Measurements from ENCODE around the gene CEP89. TPM values are rescaled to one million over a fixed set of nuclear protein-coding genes. Genes with fewer than 3 reads are reported as not detected.

The CEP89 gene
- total RNA-seq, 1 experiment from 2014 or later: 39.9 TPM

DNA sequence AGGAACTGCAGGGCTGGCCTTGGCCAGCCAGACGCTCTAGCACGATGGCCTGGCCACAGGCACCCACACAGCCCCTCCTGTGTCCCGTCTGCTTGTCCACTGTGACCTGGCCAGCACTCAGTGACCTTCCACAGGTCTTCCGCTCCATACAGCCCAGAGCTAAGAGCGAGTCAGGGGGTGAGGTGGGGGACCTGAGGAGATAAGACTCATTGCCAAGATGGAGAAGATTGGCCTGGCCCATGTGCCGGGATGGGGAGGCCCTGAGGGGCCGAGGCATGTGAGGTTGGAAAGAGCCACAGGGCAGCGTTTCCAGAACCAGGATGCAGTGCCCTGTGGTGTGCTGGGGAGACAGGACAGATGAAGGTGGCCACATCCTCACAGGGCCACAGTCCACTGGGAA is 92.0 kb downstream of the CEP89 start:
- intact Hi-C loops (cut with micrococcal nuclease; ENCODE audit: unreplicated experiment): no loop called here

DNA sequence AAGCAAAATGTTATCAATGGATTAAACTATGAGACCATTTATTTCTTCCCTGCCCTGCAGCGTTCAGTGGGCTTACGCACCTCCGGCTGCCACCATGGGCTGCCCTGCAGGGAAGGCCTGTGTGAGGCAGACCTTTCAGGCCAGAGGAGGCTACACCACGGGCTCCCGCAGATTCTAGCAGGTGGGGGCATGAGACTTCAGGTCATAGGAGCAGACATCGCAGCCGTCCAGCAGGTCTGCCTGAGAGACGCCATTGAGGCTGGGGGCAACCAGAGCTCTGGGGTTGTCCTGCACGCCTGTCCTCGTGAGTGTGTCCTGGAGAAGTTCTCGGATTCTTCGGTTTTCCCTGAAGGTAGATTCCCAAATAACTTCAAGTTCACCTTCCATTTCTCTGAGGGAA is 92.8 kb downstream of the CEP89 start:
- POLR2A ChIA-PET: interaction anchor here (0.6 kb wide), 1 partner anchor 19 kb away, joined by 5 read pairs; no protein-coding TSS in a partner anchor
- H3K36me3 ChIP-seq (ENCODE audit: control insufficient read depth, insufficient read depth, low read length): no peaks in the 10 kb centered on the region
- intact Hi-C loops (cut with micrococcal nuclease; ENCODE audit: unreplicated experiment): no loop called here
- no TSS peak for BruUV-seq (replicated peaks)
- DNase-seq (ENCODE audit: low read depth, low spot score) (no peak), ATAC-seq (no peak)
- no peak overlapping the region for H3K4me3 ChIP-seq (ENCODE audit: low read depth in 2 of 2, low read length in 2 of 2)
- no peaks in the 10 kb centered on the region for H3K27me3 ChIP-seq (ENCODE audit: control insufficient read depth, insufficient read depth, low read length)
- H3K27ac ChIP-seq (ENCODE audit: low read length): no peak overlapping the region
- in situ Hi-C loops (cut with HindIII; ENCODE audit: low pct_unique_long_range_greater_than_20kb, low sequenced_read_pairs): no loop called here
- H3K9me3 ChIP-seq (ENCODE audit: control insufficient read depth, insufficient read depth, low read depth, low read length): no peaks in the 10 kb centered on the region
- CTCF ChIA-PET: no interaction called here
- TF ChIP-seq, protein P1, sequence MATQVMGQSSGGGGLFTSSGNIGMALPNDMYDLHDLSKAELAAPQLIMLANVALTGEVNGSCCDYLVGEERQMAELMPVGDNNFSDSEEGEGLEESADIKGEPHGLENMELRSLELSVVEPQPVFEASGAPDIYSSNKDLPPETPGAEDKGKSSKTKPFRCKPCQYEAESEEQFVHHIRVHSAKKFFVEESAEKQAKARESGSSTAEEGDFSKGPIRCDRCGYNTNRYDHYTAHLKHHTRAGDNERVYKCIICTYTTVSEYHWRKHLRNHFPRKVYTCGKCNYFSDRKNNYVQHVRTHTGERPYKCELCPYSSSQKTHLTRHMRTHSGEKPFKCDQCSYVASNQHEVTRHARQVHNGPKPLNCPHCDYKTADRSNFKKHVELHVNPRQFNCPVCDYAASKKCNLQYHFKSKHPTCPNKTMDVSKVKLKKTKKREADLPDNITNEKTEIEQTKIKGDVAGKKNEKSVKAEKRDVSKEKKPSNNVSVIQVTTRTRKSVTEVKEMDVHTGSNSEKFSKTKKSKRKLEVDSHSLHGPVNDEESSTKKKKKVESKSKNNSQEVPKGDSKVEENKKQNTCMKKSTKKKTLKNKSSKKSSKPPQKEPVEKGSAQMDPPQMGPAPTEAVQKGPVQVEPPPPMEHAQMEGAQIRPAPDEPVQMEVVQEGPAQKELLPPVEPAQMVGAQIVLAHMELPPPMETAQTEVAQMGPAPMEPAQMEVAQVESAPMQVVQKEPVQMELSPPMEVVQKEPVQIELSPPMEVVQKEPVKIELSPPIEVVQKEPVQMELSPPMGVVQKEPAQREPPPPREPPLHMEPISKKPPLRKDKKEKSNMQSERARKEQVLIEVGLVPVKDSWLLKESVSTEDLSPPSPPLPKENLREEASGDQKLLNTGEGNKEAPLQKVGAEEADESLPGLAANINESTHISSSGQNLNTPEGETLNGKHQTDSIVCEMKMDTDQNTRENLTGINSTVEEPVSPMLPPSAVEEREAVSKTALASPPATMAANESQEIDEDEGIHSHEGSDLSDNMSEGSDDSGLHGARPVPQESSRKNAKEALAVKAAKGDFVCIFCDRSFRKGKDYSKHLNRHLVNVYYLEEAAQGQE (IDR thresholded peaks at IDR 0.05; ENCODE audit: insufficient read depth in 1 of 2, low read depth in 2 of 2, low read length in 1 of 2): no peak
- TF ChIP-seq TCF7L2 (IDR thresholded peaks at IDR 0.05; ENCODE audit: low read depth, low read length) (no peak), POLR2AphosphoS5 (IDR thresholded peaks at IDR 0.05; ENCODE audit: low read depth, low read length) (no peak), SIN3A (IDR thresholded peaks at IDR 0.05; ENCODE audit: borderline replicate concordance, insufficient read depth, low read depth, low read length) (no peak)
- TF ChIP-seq, protein P2, sequence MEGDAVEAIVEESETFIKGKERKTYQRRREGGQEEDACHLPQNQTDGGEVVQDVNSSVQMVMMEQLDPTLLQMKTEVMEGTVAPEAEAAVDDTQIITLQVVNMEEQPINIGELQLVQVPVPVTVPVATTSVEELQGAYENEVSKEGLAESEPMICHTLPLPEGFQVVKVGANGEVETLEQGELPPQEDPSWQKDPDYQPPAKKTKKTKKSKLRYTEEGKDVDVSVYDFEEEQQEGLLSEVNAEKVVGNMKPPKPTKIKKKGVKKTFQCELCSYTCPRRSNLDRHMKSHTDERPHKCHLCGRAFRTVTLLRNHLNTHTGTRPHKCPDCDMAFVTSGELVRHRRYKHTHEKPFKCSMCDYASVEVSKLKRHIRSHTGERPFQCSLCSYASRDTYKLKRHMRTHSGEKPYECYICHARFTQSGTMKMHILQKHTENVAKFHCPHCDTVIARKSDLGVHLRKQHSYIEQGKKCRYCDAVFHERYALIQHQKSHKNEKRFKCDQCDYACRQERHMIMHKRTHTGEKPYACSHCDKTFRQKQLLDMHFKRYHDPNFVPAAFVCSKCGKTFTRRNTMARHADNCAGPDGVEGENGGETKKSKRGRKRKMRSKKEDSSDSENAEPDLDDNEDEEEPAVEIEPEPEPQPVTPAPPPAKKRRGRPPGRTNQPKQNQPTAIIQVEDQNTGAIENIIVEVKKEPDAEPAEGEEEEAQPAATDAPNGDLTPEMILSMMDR (IDR thresholded peaks at IDR 0.05): no peak
- H3K4me1 ChIP-seq (ENCODE audit: control insufficient read depth, insufficient read depth, low read length): 0 out of 2 replicates have a peak, but pooled peaks cover 2% of the 10 kb centered on the region

More for the DNA sequence above, 92.0 kb downstream of the CEP89 start:
- in situ Hi-C loops (cut with HindIII; ENCODE audit: low pct_unique_long_range_greater_than_20kb, low sequenced_read_pairs): no loop called here
- Histone ChIP-seq H3K27ac (ENCODE audit: low read length) (no peak overlapping the region), H3K27me3 (ENCODE audit: control insufficient read depth, insufficient read depth, low read length) (no peaks in the 10 kb centered on the region), H3K9me3 (ENCODE audit: control insufficient read depth, insufficient read depth, low read depth, low read length) (no peaks in the 10 kb centered on the region), H3K4me1 (ENCODE audit: control insufficient read depth, insufficient read depth, low read length) (0 out of 2 replicates have a peak, but pooled peaks cover 2% of the 10 kb centered on the region), H3K4me3 (ENCODE audit: low read depth in 2 of 2, low read length in 2 of 2) (no peak overlapping the region), H3K36me3 (ENCODE audit: control insufficient read depth, insufficient read depth, low read length) (no peaks in the 10 kb centered on the region)
- BruUV-seq (replicated peaks): no TSS peak
- TF ChIP-seq SIN3A (IDR thresholded peaks at IDR 0.05; ENCODE audit: borderline replicate concordance, insufficient read depth, low read depth, low read length) (no peak), POLR2AphosphoS5 (IDR thresholded peaks at IDR 0.05; ENCODE audit: low read depth, low read length) (no peak), TCF7L2 (IDR thresholded peaks at IDR 0.05; ENCODE audit: low read depth, low read length) (no peak)
- TF ChIP-seq, protein P2 (IDR thresholded peaks at IDR 0.05): no peak
- TF ChIP-seq, protein P1 (IDR thresholded peaks at IDR 0.05; ENCODE audit: insufficient read depth in 1 of 2, low read depth in 2 of 2, low read length in 1 of 2): no peak
- CTCF ChIA-PET: no interaction called here
- POLR2A ChIA-PET: no interaction called here
- DNase-seq (ENCODE audit: low read depth, low spot score) (no peak), ATAC-seq (no peak)
